Activated CD8-positive, alpha-beta T cell treated with anti-CD3 and anti-CD28 coated beads for 36 hours (primary cell): ENCODE measurements around the gene SERF1B. TPM values are rescaled to one million over a fixed set of nuclear protein-coding genes. Genes with fewer than 3 reads are reported as not detected.
"Not testable (repeated sequence)": the region's sequence is repeated elsewhere in the genome, so short reads cannot be mapped to it uniquely, and the experiment has no call there.

ENCODE experiments used
- ATAC-seq: fragments of 200-7000 bp; cut with Tn5 transposase; one replicate; pipeline ENCODE4 v1.10.0; 2021; ENCODE audit warnings: mild to moderate bottlenecking, moderate library complexity
- CTCF ChIA-PET: fragments of 350-600 bp; sonication (Branson Sonifier 250); formaldehyde crosslinking; loops from one replicate; lab custom pipeline; 2021; ENCODE audit warnings: antibody characterized with exemption; lab: Charles Lee
- POLR2A ChIA-PET: fragments of 350-600 bp; sonication (Branson Sonifier 250); formaldehyde crosslinking; loops from one replicate; lab custom pipeline; 2021; ENCODE audit warnings: antibody characterized with exemption; lab: Charles Lee
- DNase-seq: peaks from one replicate; pipeline ENCODE4 v3.0.0-alpha.2; 2020
- H3K27ac Mint-ChIP-seq: one replicate; pipeline ENCODE4 v1.8.0; 2021; ENCODE audit warnings: mild to moderate bottlenecking, mixed read lengths
- H3K27me3 Mint-ChIP-seq: one replicate; pipeline ENCODE4 v1.8.0; 2021; ENCODE audit warnings: mixed read lengths
- H3K36me3 Mint-ChIP-seq: one replicate; pipeline ENCODE4 v1.8.0; 2021; ENCODE audit warnings: low read depth, mixed read lengths
- H3K4me1 Mint-ChIP-seq: one replicate; pipeline ENCODE4 v1.8.0; 2021; ENCODE audit warnings: low read depth, mixed read lengths
- H3K4me3 Mint-ChIP-seq: one replicate; pipeline ENCODE4 v1.8.0; 2021; ENCODE audit warnings: mild to moderate bottlenecking, moderate library complexity, mixed read lengths
- H3K9me3 Mint-ChIP-seq: one replicate; pipeline ENCODE4 v1.8.0; 2021; ENCODE audit warnings: mixed read lengths
- intact Hi-C: fragments of 100-400 bp; cut with micrococcal nuclease; formaldehyde crosslinking; loops from one replicate; pipeline ENCODE4 v1.10.0; 2022
- total RNA-seq, 2 experiments: library from RNA; stranded (reverse); gene quantifications; one replicate each; pipeline ENCODE4 v1.2.3, GENCODE V29; 2021

Gene SERF1B
- total RNA-seq, 2 experiments from 2014 or later = 7.7 to 11.9 TPM

DNA sequence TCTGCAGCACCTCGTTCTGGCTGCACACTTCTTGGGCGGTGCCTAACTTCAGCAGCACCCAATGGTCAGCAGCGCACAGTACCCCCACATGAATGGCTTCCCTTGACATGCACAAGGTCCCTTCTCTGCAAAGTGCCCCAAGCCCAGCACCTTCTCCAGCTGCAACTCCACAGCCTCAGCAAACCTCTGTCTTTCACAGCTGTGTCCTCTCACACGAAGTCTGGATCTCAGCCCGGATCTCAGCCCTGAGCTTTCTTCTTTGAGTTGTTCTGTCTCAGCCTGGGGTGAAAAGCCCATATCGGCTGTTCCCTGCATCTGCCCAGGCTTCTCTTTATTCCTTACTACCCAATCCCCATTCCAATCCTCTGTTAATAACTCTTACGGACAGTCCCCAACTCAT is 66.7 kb downstream of the SERF1B start:
- H3K36me3 Mint-ChIP-seq, DNase-seq, H3K27me3 Mint-ChIP-seq, H3K9me3 Mint-ChIP-seq, intact Hi-C loops, H3K4me1 Mint-ChIP-seq, H3K4me3 Mint-ChIP-seq, ATAC-seq, CTCF ChIA-PET, POLR2A ChIA-PET, H3K27ac Mint-ChIP-seq: not testable (repeated sequence)

Other genes starting within 250 kb of the SERF1B start
- gene SMN2, start 24.4 kb downstream of the SERF1B start, total RNA-seq = 100 to 1,000 TPM in 1 of 2 experiments, 10 to 100 TPM in 1; 99.8 to 100 TPM